ENCODE data around the gene RPL35A. TPM values are rescaled to one million over a fixed set of nuclear protein-coding genes. Genes with fewer than 3 reads are reported as not detected.
"Not testable (repeated sequence)": the region's sequence is repeated elsewhere in the genome, so short reads cannot be mapped to it uniquely, and the experiment has no call there.

The RPL35A gene
- total and polyA plus RNA-seq, 2 experiments from 2014 or later, result 405 to 803 TPM

- peak; percentile 59 for DNase-seq
- Histone ChIP-seq H3K27me3 (replicated peaks; ENCODE audit: insufficient read depth) (no peaks in the 10 kb centered on the region), H3F3A (ENCODE audit: insufficient read depth) (peaks cover 45% of the 10 kb centered on the region), H3K27ac (peak overlapping the region; percentile 87), H3K79me2 (ENCODE audit: insufficient read depth) (0 out of 2 replicates have a peak, but pooled peaks cover 5% of the 10 kb centered on the region), H4K20me1 (ENCODE audit: insufficient read depth) (no peaks in the 10 kb centered on the region), H3K9me2 (ENCODE audit: insufficient read depth) (no peaks in the 10 kb centered on the region), H3K4me1 (ENCODE audit: insufficient read depth) (0 out of 2 replicates have a peak, but pooled peaks cover 13% of the 10 kb centered on the region), H2AFZ (peak overlapping the region; percentile 91), H3K9me3 (ENCODE audit: low read depth) (no peaks in the 10 kb centered on the region), H3K36me3 (ENCODE audit: low read depth) (peaks cover 11% of the 10 kb centered on the region), H3K4me2 (ENCODE audit: unreplicated experiment) (peak overlapping the region; percentile 90), H3K9ac (peak overlapping the region; percentile 89), H3K4me3 (peak overlapping the region; percentile 81)
- WGBS, 2 experiments (ENCODE audit: low coverage in 1 of 2, low lambda C conversion rate in 2 of 2, missing lambda C conversion rate in 2 of 2), result 5 to 6% methylated on average over 23 of the region's 23 CpGs
- no peak for TF ChIP-seq EZH2phosphoT487 (IDR thresholded peaks at IDR 0.05; ENCODE audit: insufficient read depth, low read depth)
- no peak for TF ChIP-seq EZH2 (IDR thresholded peaks at IDR 0.05; ENCODE audit: insufficient read depth, poor library complexity, severe bottlenecking)
- in situ Hi-C loops (cut with MboI), result no loop called here
Measured at GRCh38 chr3:197960694-197961581, 10.9 kb downstream of the RPL35A start.

DNA sequence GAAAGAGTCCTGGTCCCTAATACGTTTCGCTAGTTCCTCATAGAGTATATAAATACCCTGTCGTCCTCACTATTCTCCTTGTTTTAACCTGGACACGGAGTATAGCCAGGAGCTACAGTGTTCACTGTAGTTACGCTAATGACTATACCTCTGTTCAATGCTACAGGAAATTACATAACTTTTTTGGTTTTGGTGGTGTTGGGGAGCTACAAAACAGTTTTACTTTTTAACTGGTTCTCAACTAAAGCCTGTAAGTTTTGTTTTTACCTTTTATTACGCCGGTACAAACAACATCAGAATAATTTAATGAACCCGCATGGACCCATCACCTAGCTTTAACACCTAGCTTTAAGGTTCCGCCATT, 11.6 kb downstream of the RPL35A start:
- Histone ChIP-seq H3K27me3 (replicated peaks; ENCODE audit: insufficient read depth) (no peaks in the 10 kb centered on the region), H3K4me3 (peak overlapping the region; percentile 81), H3K79me2 (ENCODE audit: insufficient read depth) (0 out of 2 replicates have a peak, but pooled peaks cover 5% of the 10 kb centered on the region), H3K9ac (no peak overlapping the region), H3K4me1 (ENCODE audit: insufficient read depth) (0 out of 2 replicates have a peak, but pooled peaks cover 13% of the 10 kb centered on the region), H3F3A (ENCODE audit: insufficient read depth) (peaks cover 39% of the 10 kb centered on the region), H3K36me3 (ENCODE audit: low read depth) (peaks cover 5% of the 10 kb centered on the region; the same call in 1 of the 2 replicates), H3K4me2 (ENCODE audit: unreplicated experiment) (peak overlapping the region; percentile 90), H3K9me3 (ENCODE audit: low read depth) (no peaks in the 10 kb centered on the region), H3K27ac (no peak overlapping the region), H4K20me1 (ENCODE audit: insufficient read depth) (no peaks in the 10 kb centered on the region), H3K9me2 (ENCODE audit: insufficient read depth) (no peaks in the 10 kb centered on the region), H2AFZ (peak overlapping the region; percentile 91)
- TF ChIP-seq EZH2 (IDR thresholded peaks at IDR 0.05; ENCODE audit: insufficient read depth, poor library complexity, severe bottlenecking), result no peak
- no peak for TF ChIP-seq EZH2phosphoT487 (IDR thresholded peaks at IDR 0.05; ENCODE audit: insufficient read depth, low read depth)
- DNase-seq, result no peak
- 90% methylated on average over 9 of the region's 9 CpGs for WGBS, 2 experiments (ENCODE audit: low coverage in 1 of 2, low lambda C conversion rate in 2 of 2, missing lambda C conversion rate in 2 of 2)
- in situ Hi-C loops (cut with MboI), result no loop called here

GRCh38 chr3:197963019-197963637, 13.1 kb downstream of the RPL35A start:
- TF ChIP-seq EZH2phosphoT487 (IDR thresholded peaks at IDR 0.05; ENCODE audit: insufficient read depth, low read depth) (no peak), EZH2 (IDR thresholded peaks at IDR 0.05; ENCODE audit: insufficient read depth, poor library complexity, severe bottlenecking) (no peak)
- H3K4me3 ChIP-seq, result no peak overlapping the region
- no peaks in the 10 kb centered on the region for H3K9me2 ChIP-seq (ENCODE audit: insufficient read depth)
- no peaks in the 10 kb centered on the region for H3K36me3 ChIP-seq (ENCODE audit: low read depth)
- H3K27me3 ChIP-seq (replicated peaks; ENCODE audit: insufficient read depth), result no peaks in the 10 kb centered on the region
- H3K27ac ChIP-seq, result no peak overlapping the region
- no peak overlapping the region for H3K4me2 ChIP-seq (ENCODE audit: unreplicated experiment)
- in situ Hi-C loops (cut with MboI), result no loop called here
- 0 out of 2 replicates have a peak, but pooled peaks cover 9% of the 10 kb centered on the region for H3K4me1 ChIP-seq (ENCODE audit: insufficient read depth)
- DNase-seq, result no peak
- H3F3A ChIP-seq (ENCODE audit: insufficient read depth), result peaks cover 26% of the 10 kb centered on the region
- H3K9me3 ChIP-seq (ENCODE audit: low read depth), result no peaks in the 10 kb centered on the region
- H2AFZ ChIP-seq, result no peak overlapping the region
- 92% methylated on average over 5 of the region's 5 CpGs for WGBS, 2 experiments (ENCODE audit: low coverage in 1 of 2, low lambda C conversion rate in 2 of 2, missing lambda C conversion rate in 2 of 2)
- H3K9ac ChIP-seq, result no peak overlapping the region
- H4K20me1 ChIP-seq (ENCODE audit: insufficient read depth), result no peaks in the 10 kb centered on the region
- H3K79me2 ChIP-seq (ENCODE audit: insufficient read depth), result 0 out of 2 replicates have a peak, but pooled peaks cover 5% of the 10 kb centered on the region

GRCh38 chr3:197967337-197967989, 17.5 kb downstream of the RPL35A start:
- H3K27ac ChIP-seq; H3K36me3 ChIP-seq (ENCODE audit: low read depth); H3K4me1 ChIP-seq (ENCODE audit: insufficient read depth); H2AFZ ChIP-seq; H3K4me2 ChIP-seq (ENCODE audit: unreplicated experiment); H3K9ac ChIP-seq; H3K9me3 ChIP-seq (ENCODE audit: low read depth); H3K79me2 ChIP-seq (ENCODE audit: insufficient read depth); H3K4me3 ChIP-seq; H3K27me3 ChIP-seq (replicated peaks; ENCODE audit: insufficient read depth); in situ Hi-C loops (cut with MboI); H4K20me1 ChIP-seq (ENCODE audit: insufficient read depth); H3K9me2 ChIP-seq (ENCODE audit: insufficient read depth); DNase-seq; H3F3A ChIP-seq (ENCODE audit: insufficient read depth): not testable (repeated sequence)
- WGBS, 2 experiments (ENCODE audit: low coverage in 1 of 2, low lambda C conversion rate in 2 of 2, missing lambda C conversion rate in 2 of 2), result 86 to 88% methylated on average over 8 of the region's 8 CpGs

All from GM23248 (cell line).